Measurements from ENCODE around the gene SGTA. TPM values are rescaled to one million over a fixed set of nuclear protein-coding genes. Genes with fewer than 3 reads are reported as not detected.
A peak's percentile ranks its signal among the peaks of the same experiment; 100 is the strongest.

The SGTA gene
- total and polyA plus RNA-seq, 2 of the 13 experiments (the other 11 are each of a cell fraction or from before 2014, with no cell fraction given): 43.9 to 47.4 TPM

DNA sequence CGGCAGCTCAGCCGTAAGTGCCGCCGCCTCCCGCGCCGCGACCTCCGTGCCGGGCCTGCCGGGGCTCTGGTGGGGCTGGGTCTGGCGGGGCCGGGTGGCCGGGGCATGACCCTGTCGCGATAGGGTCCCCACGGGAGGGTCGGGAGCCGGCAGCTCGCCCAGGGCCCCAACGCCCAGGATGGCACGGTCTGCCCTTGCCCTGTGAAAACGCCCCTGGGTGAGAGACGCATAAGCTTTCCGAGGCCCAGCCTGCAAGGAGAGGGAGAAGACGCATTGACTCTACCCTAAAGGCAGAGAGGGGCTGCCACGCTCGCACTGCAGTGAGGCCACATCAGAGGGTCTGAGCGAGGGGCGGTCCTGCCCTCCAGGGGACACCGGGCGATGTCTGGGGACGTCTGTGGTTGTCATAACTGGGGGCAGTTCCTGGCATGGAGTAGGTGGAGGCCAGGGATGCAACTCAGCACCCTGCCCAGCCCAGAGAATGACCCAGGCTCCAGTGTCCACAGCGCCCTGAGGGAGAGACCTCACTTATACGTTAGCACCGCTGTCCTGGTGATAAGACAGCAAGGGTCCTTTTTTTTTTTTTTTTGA, 37.1 kb upstream of the SGTA start:
- no peak for FAIRE-seq
- Histone ChIP-seq H3K9me3 (ENCODE audit: low read length) (no peaks in the 10 kb centered on the region), H3K4me1 (ENCODE audit: insufficient read depth, low read length) (no peaks in the 10 kb centered on the region; the same call in 1 of the 2 replicates), H3K36me3 (replicated peaks in 1 of 2; ENCODE audit: control insufficient read depth in 1 of 2, insufficient read depth in 2 of 2, low read length in 2 of 2) (no peaks in the 10 kb centered on the region; a peak in 1 of 5 replicates), H3K79me2 (ENCODE audit: insufficient read depth, low read length) (no peaks in the 10 kb centered on the region), H3K9ac (ENCODE audit: insufficient read depth, low read depth, low read length) (peak overlapping the region; percentile 84), H3K27me3 (ENCODE audit: control insufficient read depth in 1 of 2, insufficient read depth in 2 of 2, low read length in 2 of 2) (no peaks in the 10 kb centered on the region), H2AFZ (ENCODE audit: low read length) (no peak overlapping the region), H3K27ac (ENCODE audit: extremely low read length, insufficient read depth, low read length) (peak overlapping the region; percentile 21), H3K4me2 (ENCODE audit: low read depth, low read length) (peak overlapping the region; percentile 88), H3K4me3 (replicated peaks in 1 of 3; ENCODE audit: insufficient read depth in 1 of 3, low read depth in 2 of 3, low read length in 3 of 3) (peak overlapping the region; percentile 60 to 84 (median 81)), H4K20me1 (ENCODE audit: insufficient read depth, low read length) (no peaks in the 10 kb centered on the region)
- WGBS (ENCODE audit: low lambda C conversion rate): 3% methylated on average over 4 of the region's 36 CpGs
- ChIA-PET CTCF (ENCODE audit: low intra/inter-chr PET ratio, low total read pairs) (interaction anchor here (1.3 to 1.5 kb wide), 2 partner anchors 51 to 52 kb away, joined by 3 to 7 read pairs; no protein-coding TSS in a partner anchor), POLR2A (interaction anchor here (1.0 to 1.7 kb wide), 6 partner anchors 9 to 47 kb away, joined by 4 to 11 read pairs (median 6); partner anchors contain the start of genes THOP1, ZNF555 and ZNF556)
- peak; percentile 68 for ATAC-seq
- DNase-seq (ENCODE audit: low spot score): no peak
- intact Hi-C loops (cut with micrococcal nuclease; ENCODE audit: unreplicated experiment): loop anchor here (2.0 kb wide), 1 partner anchor 21 kb away; the partner anchor contains the start of gene ZNF555
- in situ Hi-C loops (cut with HindIII; ENCODE audit: extremely low pct_ligation_motif_present, low pct_unique_long_range_greater_than_20kb): no loop called here
- BruUV-seq (replicated peaks): TSS peak; percentile 51
- TF ChIP-seq ZNF224 (CRISPR knock-in tag; IDR thresholded peaks at IDR 0.05): no peak
- TF ChIP-seq BRCA1 (CRISPR knock-in tag; IDR thresholded peaks at IDR 0.05): no peak
- TF ChIP-seq ZSCAN25 (CRISPR knock-in tag; IDR thresholded peaks at IDR 0.05): 0 out of 2 replicates have a peak, but pooled peaks have one; percentile 36
- TF ChIP-seq ZFY (CRISPR knock-in tag; IDR thresholded peaks at IDR 0.05): peak; percentile 24
- 0 out of 2 replicates have a peak, but pooled peaks have one; percentile 19 for TF ChIP-seq ZNF451 (CRISPR knock-in tag; IDR thresholded peaks at IDR 0.05)
- TF ChIP-seq ZNF331 (CRISPR knock-in tag; IDR thresholded peaks at IDR 0.05): no peak; the same call in 1 of the 2 replicates
- TF ChIP-seq SALL1 (CRISPR knock-in tag; IDR thresholded peaks at IDR 0.05): no peak
- no peak for TF ChIP-seq MTA1 (CRISPR knock-in tag; IDR thresholded peaks at IDR 0.05; ENCODE audit: borderline replicate concordance)
- no peak; the same call in 1 of the 2 replicates for TF ChIP-seq ZNF772 (CRISPR knock-in tag; IDR thresholded peaks at IDR 0.05)
- TF ChIP-seq NR1H2 (CRISPR knock-in tag; IDR thresholded peaks at IDR 0.05; ENCODE audit: borderline replicate concordance, low read depth): no peak
- TF ChIP-seq GLI4 (CRISPR knock-in tag; IDR thresholded peaks at IDR 0.05; ENCODE audit: borderline replicate concordance): no peak
- TF ChIP-seq POLR2AphosphoS5 (IDR thresholded peaks at IDR 0.05; ENCODE audit: low read depth, low read length): no peak
- no peak; the same call in 1 of the 2 replicates for TF ChIP-seq ATF7-NPFF (CRISPR knock-in tag; IDR thresholded peaks at IDR 0.05; ENCODE audit: low read depth)
- TF ChIP-seq ZNF431 (CRISPR knock-in tag; IDR thresholded peaks at IDR 0.05; ENCODE audit: borderline replicate concordance, low read depth): no peak
- no peak for TF ChIP-seq ZNF652 (CRISPR knock-in tag; IDR thresholded peaks at IDR 0.05; ENCODE audit: borderline replicate concordance, low read depth)
- 0 out of 2 replicates have a peak, but pooled peaks have one; percentile 65 for TF ChIP-seq HNRNPL (IDR thresholded peaks at IDR 0.05; ENCODE audit: low read depth, low read length)
- peak in 1 of 2 experiments; percentile 0; a peak in 1 of 4 replicates for TF ChIP-seq POLR2A (IDR thresholded peaks at IDR 0.05; ENCODE audit: insufficient read depth in 1 of 2, low read depth in 2 of 2, low read length in 2 of 2)
- no peak for TF ChIP-seq PHF21A (CRISPR knock-in tag; IDR thresholded peaks at IDR 0.05)
- TF ChIP-seq, protein P1, sequence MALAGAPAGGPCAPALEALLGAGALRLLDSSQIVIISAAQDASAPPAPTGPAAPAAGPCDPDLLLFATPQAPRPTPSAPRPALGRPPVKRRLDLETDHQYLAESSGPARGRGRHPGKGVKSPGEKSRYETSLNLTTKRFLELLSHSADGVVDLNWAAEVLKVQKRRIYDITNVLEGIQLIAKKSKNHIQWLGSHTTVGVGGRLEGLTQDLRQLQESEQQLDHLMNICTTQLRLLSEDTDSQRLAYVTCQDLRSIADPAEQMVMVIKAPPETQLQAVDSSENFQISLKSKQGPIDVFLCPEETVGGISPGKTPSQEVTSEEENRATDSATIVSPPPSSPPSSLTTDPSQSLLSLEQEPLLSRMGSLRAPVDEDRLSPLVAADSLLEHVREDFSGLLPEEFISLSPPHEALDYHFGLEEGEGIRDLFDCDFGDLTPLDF (CRISPR knock-in tag; IDR thresholded peaks at IDR 0.05): no peak
- no peak for TF ChIP-seq XBP1 (CRISPR knock-in tag; IDR thresholded peaks at IDR 0.05)
- TF ChIP-seq, protein P2, sequence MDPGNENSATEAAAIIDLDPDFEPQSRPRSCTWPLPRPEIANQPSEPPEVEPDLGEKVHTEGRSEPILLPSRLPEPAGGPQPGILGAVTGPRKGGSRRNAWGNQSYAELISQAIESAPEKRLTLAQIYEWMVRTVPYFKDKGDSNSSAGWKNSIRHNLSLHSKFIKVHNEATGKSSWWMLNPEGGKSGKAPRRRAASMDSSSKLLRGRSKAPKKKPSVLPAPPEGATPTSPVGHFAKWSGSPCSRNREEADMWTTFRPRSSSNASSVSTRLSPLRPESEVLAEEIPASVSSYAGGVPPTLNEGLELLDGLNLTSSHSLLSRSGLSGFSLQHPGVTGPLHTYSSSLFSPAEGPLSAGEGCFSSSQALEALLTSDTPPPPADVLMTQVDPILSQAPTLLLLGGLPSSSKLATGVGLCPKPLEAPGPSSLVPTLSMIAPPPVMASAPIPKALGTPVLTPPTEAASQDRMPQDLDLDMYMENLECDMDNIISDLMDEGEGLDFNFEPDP (CRISPR knock-in tag; conservative IDR thresholded peaks at IDR 0.05): 0 out of 2 replicates have a peak, but pooled peaks have one; percentile 69
- TF ChIP-seq ZNF251 (CRISPR knock-in tag; IDR thresholded peaks at IDR 0.05): no peak
- TF ChIP-seq U2AF1 (optimal IDR thresholded peaks at IDR 0.05; ENCODE audit: low read depth, low read length): no peak
- no peak for TF ChIP-seq TBX3 (IDR thresholded peaks at IDR 0.05; ENCODE audit: borderline replicate concordance)
- TF ChIP-seq ZFP62 (CRISPR knock-in tag; IDR thresholded peaks at IDR 0.05): no peak

Data from HepG2 (cell line).